Mucosa of gallbladder (tissue), 1 donor: ENCODE results near the gene ANLN. TPM values are rescaled to one million over a fixed set of nuclear protein-coding genes. Genes with fewer than 3 reads are reported as not detected.
"Not testable (repeated sequence)": the region's sequence is repeated elsewhere in the genome, so short reads cannot be mapped to it uniquely, and the experiment has no call there.

Experiments used
- DNase-seq: peaks from one replicate; pipeline ENCODE4 v3.0.0-alpha.2; 2020; ENCODE audit warnings: low spot score
- total RNA-seq: library from RNA; stranded (reverse); gene quantifications from one replicate; pipeline ENCODE4 v1.2.1, GENCODE V29; 2021
- donor health status: DM: no; HTN: no; CAD: no.

Gene ANLN
- total RNA-seq, 1 donor from 2014 or later = 4.1 TPM

- not testable (repeated sequence) for DNase-seq
These were observed 11.1 kb upstream of the ANLN start for GRCh38 chr7:36378555-36378954.

GRCh38 chr7:36379831-36380504, 9.7 kb upstream of the ANLN start:
- DNase-seq = no peak

- DNase-seq = no peak
These were observed 8.6 kb upstream of the ANLN start for GRCh38 chr7:36381056-36381455.

- DNase-seq = not testable (repeated sequence)
These were observed 6.4 kb upstream of the ANLN start for GRCh38 chr7:36383284-36383683.

GRCh38 chr7:36385646-36386045, 4.0 kb upstream of the ANLN start:
- not testable (repeated sequence) for DNase-seq

GRCh38 chr7:36387435-36388231, 2.0 kb upstream of the ANLN start:
- DNase-seq = no peak

- DNase-seq = no peak
These were observed 1.2 kb upstream of the ANLN start for GRCh38 chr7:36388423-36388822.

GRCh38 chr7:36390199-36391090, 783 bp downstream of the ANLN start:
- peak; percentile 70 for DNase-seq

GRCh38 chr7:36391436-36392198, 2.0 kb downstream of the ANLN start:
- DNase-seq = no peak

GRCh38 chr7:36393826-36394225, 4.2 kb downstream of the ANLN start:
- DNase-seq = no peak

GRCh38 chr7:36395171-36395894, 5.7 kb downstream of the ANLN start:
- DNase-seq = no peak

GRCh38 chr7:36396150-36396549, 6.5 kb downstream of the ANLN start:
- DNase-seq = no peak

GRCh38 chr7:36400036-36400435, 10.4 kb downstream of the ANLN start:
- DNase-seq = no peak

- DNase-seq = no peak
These were observed 10.9 kb downstream of the ANLN start for GRCh38 chr7:36400606-36401005.

GRCh38 chr7:36403452-36403851, 13.8 kb downstream of the ANLN start:
- no peak for DNase-seq

- no peak for DNase-seq
These were observed 15.2 kb downstream of the ANLN start for GRCh38 chr7:36404639-36405408.

GRCh38 chr7:36405409-36405803, 15.7 kb downstream of the ANLN start:
- DNase-seq = no peak

GRCh38 chr7:36406156-36406555, 16.5 kb downstream of the ANLN start:
- DNase-seq = no peak

GRCh38 chr7:36407636-36408550, 18.2 kb downstream of the ANLN start:
- no peak for DNase-seq
